ENCODE measurements around the gene PRSS3. TPM values are rescaled to one million over a fixed set of nuclear protein-coding genes. Genes with fewer than 3 reads are reported as not detected.

PRSS3 gene
- total and polyA plus RNA-seq, 9 of the 15 experiments (the other 6 are each of a cell fraction or from before 2014, with no cell fraction given), result 0.35 to 0.42 TPM; not detected in 7

DNA sequence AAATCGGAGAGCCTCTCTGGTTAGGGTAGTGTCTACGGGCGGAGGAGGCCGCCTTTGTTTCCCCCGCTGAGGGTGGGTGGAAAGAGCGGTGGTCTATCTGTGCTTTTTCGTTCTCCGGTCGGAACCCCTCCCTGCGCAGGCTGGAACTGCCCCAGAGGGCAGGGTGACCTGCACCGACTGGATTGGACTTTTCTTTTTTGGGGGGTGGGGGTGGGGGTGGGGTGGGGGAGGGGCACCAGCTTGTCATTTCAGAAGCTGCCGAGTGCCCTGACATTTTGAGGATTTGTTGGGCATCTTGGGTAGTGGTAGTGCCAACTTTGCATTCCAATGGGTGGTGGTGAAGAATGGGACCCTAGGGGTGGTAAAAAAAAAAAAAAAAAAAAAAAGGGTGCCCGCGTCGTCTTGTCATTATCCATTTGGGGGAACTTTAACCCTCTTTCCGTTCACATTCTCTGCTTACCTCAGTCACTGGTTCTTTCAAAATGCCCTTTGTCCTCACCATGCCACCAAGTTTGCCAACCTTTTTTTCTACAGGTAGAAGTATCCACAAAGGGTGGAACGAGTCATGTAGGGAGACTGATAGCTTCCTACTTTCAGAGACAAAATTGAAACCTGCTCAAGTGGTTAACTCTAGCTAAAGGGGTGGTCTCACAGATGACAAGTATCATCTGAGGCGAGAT, 22.9 kb downstream of the PRSS3 start (continued):
- TF ChIP-seq, protein P1, sequence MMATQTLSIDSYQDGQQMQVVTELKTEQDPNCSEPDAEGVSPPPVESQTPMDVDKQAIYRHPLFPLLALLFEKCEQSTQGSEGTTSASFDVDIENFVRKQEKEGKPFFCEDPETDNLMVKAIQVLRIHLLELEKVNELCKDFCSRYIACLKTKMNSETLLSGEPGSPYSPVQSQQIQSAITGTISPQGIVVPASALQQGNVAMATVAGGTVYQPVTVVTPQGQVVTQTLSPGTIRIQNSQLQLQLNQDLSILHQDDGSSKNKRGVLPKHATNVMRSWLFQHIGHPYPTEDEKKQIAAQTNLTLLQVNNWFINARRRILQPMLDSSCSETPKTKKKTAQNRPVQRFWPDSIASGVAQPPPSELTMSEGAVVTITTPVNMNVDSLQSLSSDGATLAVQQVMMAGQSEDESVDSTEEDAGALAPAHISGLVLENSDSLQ (IDR thresholded peaks at IDR 0.05), result peak; percentile 32; the same call in 1 of the 2 replicates
- TF ChIP-seq, protein P2, sequence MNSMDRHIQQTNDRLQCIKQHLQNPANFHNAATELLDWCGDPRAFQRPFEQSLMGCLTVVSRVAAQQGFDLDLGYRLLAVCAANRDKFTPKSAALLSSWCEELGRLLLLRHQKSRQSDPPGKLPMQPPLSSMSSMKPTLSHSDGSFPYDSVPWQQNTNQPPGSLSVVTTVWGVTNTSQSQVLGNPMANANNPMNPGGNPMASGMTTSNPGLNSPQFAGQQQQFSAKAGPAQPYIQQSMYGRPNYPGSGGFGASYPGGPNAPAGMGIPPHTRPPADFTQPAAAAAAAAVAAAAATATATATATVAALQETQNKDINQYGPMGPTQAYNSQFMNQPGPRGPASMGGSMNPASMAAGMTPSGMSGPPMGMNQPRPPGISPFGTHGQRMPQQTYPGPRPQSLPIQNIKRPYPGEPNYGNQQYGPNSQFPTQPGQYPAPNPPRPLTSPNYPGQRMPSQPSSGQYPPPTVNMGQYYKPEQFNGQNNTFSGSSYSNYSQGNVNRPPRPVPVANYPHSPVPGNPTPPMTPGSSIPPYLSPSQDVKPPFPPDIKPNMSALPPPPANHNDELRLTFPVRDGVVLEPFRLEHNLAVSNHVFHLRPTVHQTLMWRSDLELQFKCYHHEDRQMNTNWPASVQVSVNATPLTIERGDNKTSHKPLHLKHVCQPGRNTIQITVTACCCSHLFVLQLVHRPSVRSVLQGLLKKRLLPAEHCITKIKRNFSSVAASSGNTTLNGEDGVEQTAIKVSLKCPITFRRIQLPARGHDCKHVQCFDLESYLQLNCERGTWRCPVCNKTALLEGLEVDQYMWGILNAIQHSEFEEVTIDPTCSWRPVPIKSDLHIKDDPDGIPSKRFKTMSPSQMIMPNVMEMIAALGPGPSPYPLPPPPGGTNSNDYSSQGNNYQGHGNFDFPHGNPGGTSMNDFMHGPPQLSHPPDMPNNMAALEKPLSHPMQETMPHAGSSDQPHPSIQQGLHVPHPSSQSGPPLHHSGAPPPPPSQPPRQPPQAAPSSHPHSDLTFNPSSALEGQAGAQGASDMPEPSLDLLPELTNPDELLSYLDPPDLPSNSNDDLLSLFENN (IDR thresholded peaks at IDR 0.05; ENCODE audit: low read depth in 2 of 2, low read length in 2 of 2), result no peak
- TF ChIP-seq, protein P3, sequence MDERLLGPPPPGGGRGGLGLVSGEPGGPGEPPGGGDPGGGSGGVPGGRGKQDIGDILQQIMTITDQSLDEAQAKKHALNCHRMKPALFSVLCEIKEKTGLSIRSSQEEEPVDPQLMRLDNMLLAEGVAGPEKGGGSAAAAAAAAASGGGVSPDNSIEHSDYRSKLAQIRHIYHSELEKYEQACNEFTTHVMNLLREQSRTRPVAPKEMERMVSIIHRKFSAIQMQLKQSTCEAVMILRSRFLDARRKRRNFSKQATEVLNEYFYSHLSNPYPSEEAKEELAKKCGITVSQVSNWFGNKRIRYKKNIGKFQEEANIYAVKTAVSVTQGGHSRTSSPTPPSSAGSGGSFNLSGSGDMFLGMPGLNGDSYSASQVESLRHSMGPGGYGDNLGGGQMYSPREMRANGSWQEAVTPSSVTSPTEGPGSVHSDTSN (CRISPR knock-in tag; IDR thresholded peaks at IDR 0.05; ENCODE audit: low read depth), result no peak
- TF ChIP-seq, protein P3 (tag; conservative IDR thresholded peaks at IDR 0.05; ENCODE audit: low read depth), result 0 out of 2 replicates have a peak, but pooled peaks have one; percentile 28
- TF ChIP-seq FOXA3 (CRISPR knock-in tag; conservative IDR thresholded peaks at IDR 0.05 in 1 of 2, IDR thresholded peaks at IDR 0.05 in 1 of 2) (no peak), NFIC (IDR thresholded peaks at IDR 0.05) (no peak), ARID1B (IDR thresholded peaks at IDR 0.05) (no peak), ZNF232 (CRISPR knock-in tag; IDR thresholded peaks at IDR 0.05) (no peak), PURB (CRISPR knock-in tag; IDR thresholded peaks at IDR 0.05; ENCODE audit: low read depth) (no peak), BHLHE40 (IDR thresholded peaks at IDR 0.05; ENCODE audit: low read length) (no peak), GTF2A2 (tag; IDR thresholded peaks at IDR 0.05) (no peak), SUPT5H (IDR thresholded peaks at IDR 0.05) (no peak)
- TF ChIP-seq, protein P4, sequence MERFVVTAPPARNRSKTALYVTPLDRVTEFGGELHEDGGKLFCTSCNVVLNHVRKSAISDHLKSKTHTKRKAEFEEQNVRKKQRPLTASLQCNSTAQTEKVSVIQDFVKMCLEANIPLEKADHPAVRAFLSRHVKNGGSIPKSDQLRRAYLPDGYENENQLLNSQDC (CRISPR knock-in tag; IDR thresholded peaks at IDR 0.05), result no peak
- TF ChIP-seq, protein P5, sequence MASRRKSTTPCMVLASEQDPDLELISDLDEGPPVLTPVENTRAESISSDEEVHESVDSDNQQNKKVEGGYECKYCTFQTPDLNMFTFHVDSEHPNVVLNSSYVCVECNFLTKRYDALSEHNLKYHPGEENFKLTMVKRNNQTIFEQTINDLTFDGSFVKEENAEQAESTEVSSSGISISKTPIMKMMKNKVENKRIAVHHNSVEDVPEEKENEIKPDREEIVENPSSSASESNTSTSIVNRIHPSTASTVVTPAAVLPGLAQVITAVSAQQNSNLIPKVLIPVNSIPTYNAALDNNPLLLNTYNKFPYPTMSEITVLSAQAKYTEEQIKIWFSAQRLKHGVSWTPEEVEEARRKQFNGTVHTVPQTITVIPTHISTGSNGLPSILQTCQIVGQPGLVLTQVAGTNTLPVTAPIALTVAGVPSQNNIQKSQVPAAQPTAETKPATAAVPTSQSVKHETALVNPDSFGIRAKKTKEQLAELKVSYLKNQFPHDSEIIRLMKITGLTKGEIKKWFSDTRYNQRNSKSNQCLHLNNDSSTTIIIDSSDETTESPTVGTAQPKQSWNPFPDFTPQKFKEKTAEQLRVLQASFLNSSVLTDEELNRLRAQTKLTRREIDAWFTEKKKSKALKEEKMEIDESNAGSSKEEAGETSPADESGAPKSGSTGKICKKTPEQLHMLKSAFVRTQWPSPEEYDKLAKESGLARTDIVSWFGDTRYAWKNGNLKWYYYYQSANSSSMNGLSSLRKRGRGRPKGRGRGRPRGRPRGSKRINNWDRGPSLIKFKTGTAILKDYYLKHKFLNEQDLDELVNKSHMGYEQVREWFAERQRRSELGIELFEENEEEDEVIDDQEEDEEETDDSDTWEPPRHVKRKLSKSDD (conservative IDR thresholded peaks at IDR 0.05; ENCODE audit: low read length), result no peak
- TF ChIP-seq, protein P6, sequence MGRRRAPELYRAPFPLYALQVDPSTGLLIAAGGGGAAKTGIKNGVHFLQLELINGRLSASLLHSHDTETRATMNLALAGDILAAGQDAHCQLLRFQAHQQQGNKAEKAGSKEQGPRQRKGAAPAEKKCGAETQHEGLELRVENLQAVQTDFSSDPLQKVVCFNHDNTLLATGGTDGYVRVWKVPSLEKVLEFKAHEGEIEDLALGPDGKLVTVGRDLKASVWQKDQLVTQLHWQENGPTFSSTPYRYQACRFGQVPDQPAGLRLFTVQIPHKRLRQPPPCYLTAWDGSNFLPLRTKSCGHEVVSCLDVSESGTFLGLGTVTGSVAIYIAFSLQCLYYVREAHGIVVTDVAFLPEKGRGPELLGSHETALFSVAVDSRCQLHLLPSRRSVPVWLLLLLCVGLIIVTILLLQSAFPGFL (CRISPR knock-in tag; IDR thresholded peaks at IDR 0.05), result no peak
